Breast epithelium (tissue), 3 donors: ENCODE data around the gene GLB1L2.

Experiments used
- CTCF ChIP-seq, 3 donors: fragments of 450-650 bp; IDR thresholded peaks; one replicate each; pipeline ENCODE4 v1.5.1; 2016 to 2017; ENCODE audit warnings: antibody characterized with exemption in 3 of 3, mild to moderate bottlenecking in 3 of 3, moderate library complexity in 3 of 3
- POLR2A ChIP-seq: fragments of 450-650 bp; IDR thresholded peaks from one replicate; pipeline ENCODE4 v1.6.1; 2016; ENCODE audit warnings: antibody characterized with exemption, mild to moderate bottlenecking, moderate library complexity

- no peak for TF ChIP-seq POLR2A
- TF ChIP-seq CTCF (IDR thresholded peaks at IDR 0.05), result no peak
These were observed 75.6 kb downstream of the GLB1L2 start for GRCh38 chr11:134407321-134407828.
